Suppressor macrophage treated with lipopolysaccharide for 4 hours (primary cell): ENCODE measurements around the gene CCDC183.
"Not testable (repeated sequence)": the region's sequence is repeated elsewhere in the genome, so short reads cannot be mapped to it uniquely, and the experiment has no call there.

Source experiments
- DNase-seq: peaks from one replicate; pipeline ENCODE4 v3.0.0-alpha.2; 2020

Gene CCDC183

GRCh38 chr9:136826188-136826541 lies 30.0 kb downstream of the CCDC183 start:
- DNase-seq = no peak

GRCh38 chr9:136826703-136827582 lies 30.8 kb downstream of the CCDC183 start:
- no peak for DNase-seq

- no peak for DNase-seq
Measured at GRCh38 chr9:136827794-136828473, 31.8 kb downstream of the CCDC183 start.

- DNase-seq = no peak
Measured at GRCh38 chr9:136828474-136829140, 32.5 kb downstream of the CCDC183 start.

- DNase-seq = no peak
Measured at GRCh38 chr9:136829412-136829811, 33.3 kb downstream of the CCDC183 start.

- DNase-seq = no peak
Measured at GRCh38 chr9:136829981-136830885, 34.1 kb downstream of the CCDC183 start.

GRCh38 chr9:136831002-136831719 lies 35.0 kb downstream of the CCDC183 start:
- no peak for DNase-seq

- DNase-seq = no peak
Measured at GRCh38 chr9:136831720-136832104, 35.6 kb downstream of the CCDC183 start.

- no peak for DNase-seq
Measured at GRCh38 chr9:136832581-136832980, 36.4 kb downstream of the CCDC183 start.

- not testable (repeated sequence) for DNase-seq
Measured at GRCh38 chr9:136833381-136834048, 37.4 kb downstream of the CCDC183 start.

GRCh38 chr9:136835162-136835931 lies 39.2 kb downstream of the CCDC183 start:
- DNase-seq = no peak

- no peak for DNase-seq
Measured at GRCh38 chr9:136835932-136836904, 40.1 kb downstream of the CCDC183 start.

- no peak for DNase-seq
Measured at GRCh38 chr9:136837146-136837855, 41.2 kb downstream of the CCDC183 start.

GRCh38 chr9:136837856-136838277 lies 41.7 kb downstream of the CCDC183 start:
- not testable (repeated sequence) for DNase-seq

GRCh38 chr9:136838314-136839228 lies 42.4 kb downstream of the CCDC183 start:
- DNase-seq = no peak

GRCh38 chr9:136839229-136840139 lies 43.3 kb downstream of the CCDC183 start:
- no peak for DNase-seq
